Gastroesophageal sphincter (tissue), 4 donors: ENCODE results near the gene STRAP. TPM values are rescaled to one million over a fixed set of nuclear protein-coding genes. Genes with fewer than 3 reads are reported as not detected.
"Not testable (repeated sequence)": the region's sequence is repeated elsewhere in the genome, so short reads cannot be mapped to it uniquely, and the experiment has no call there.

Source experiments
- ATAC-seq: fragments of 150-250 bp; one replicate; pipeline ENCODE4 v1.9.1; 2016; ENCODE audit warnings: mild to moderate bottlenecking, moderate library complexity
- H3K27ac ChIP-seq, 4 donors: fragments of 200-600 bp; sonication (generic) in 3 of 4; 1 replicate in 3 of 4; 2 replicates in 1 of 4; pipeline ENCODE4 v1.5.1; 2016 to 2019
- H3K27me3 ChIP-seq: fragments of 200-600 bp; sonication (generic); one replicate; pipeline ENCODE4 v1.5.1; 2019
- H3K36me3 ChIP-seq, 2 donors: fragments of 200-600 bp; sonication (generic); one replicate each; pipeline ENCODE4 v1.5.1; 2019; ENCODE audit warnings: control low read depth in 1 of 2
- H3K4me1 ChIP-seq, 3 donors: fragments of 200-600 bp; sonication (generic); 1 replicate in 2 of 3; 2 replicates in 1 of 3; pipeline ENCODE4 v1.5.1; 2016 to 2019; ENCODE audit warnings: control low read depth in 2 of 3
- H3K4me3 ChIP-seq, 2 donors: fragments of 200-600 bp; sonication (generic); one replicate each; pipeline ENCODE4 v1.5.1; 2019; ENCODE audit warnings: mild to moderate bottlenecking in 1 of 2, moderate library complexity in 1 of 2
- H3K9me3 ChIP-seq, 3 donors: fragments of 200-600 bp; sonication (generic); one replicate each; pipeline ENCODE4 v1.5.1; 2017 to 2019; ENCODE audit warnings: control low read depth in 2 of 3
- EP300 ChIP-seq: sonication (generic); formaldehyde crosslinking; IDR thresholded peaks from one replicate; pipeline ENCODE4 v1.6.1; 2017; ENCODE audit warnings: antibody characterized with exemption, mild to moderate bottlenecking
- POLR2A ChIP-seq, 2 donors: fragments of 450-650 bp; IDR thresholded peaks; one replicate each; pipeline ENCODE4 v1.6.1; 2017; ENCODE audit warnings: antibody characterized with exemption in 2 of 2, mild to moderate bottlenecking in 2 of 2, moderate library complexity in 1 of 2
- POLR2AphosphoS5 ChIP-seq: sonication (generic); formaldehyde crosslinking; IDR thresholded peaks from one replicate; pipeline ENCODE4 v1.6.1; 2017; ENCODE audit warnings: antibody characterized with exemption
- WGBS, 2 donors: methylation state at CpG; one replicate each; pipeline ENCODE4 v1.1.5; 2018; ENCODE audit warnings: low coverage in 1 of 2; 5-methylcytosine and 5-hydroxymethylcytosine counted together
- total RNA-seq, 4 donors: library from RNA; depleted of rRNA; stranded (reverse); fragments of >200 nt; gene quantifications; one replicate each; pipeline ENCODE4 v1.1.0, GENCODE V29; 2016
- TF ChIP-seq, protein P1 (sequence below), 4 experiments: fragments of 200-600 bp in 2 of 4; fragments of 450-650 bp in 2 of 4; sonication (generic) in 1 of 4; IDR thresholded peaks; one replicate each; pipeline ENCODE4 v1.5.1; 2017 to 2019; ENCODE audit warnings: antibody characterized with exemption in 4 of 4, mild to moderate bottlenecking in 2 of 4, moderate library complexity in 2 of 4

STRAP gene
- total RNA-seq, 4 donors from 2014 or later: 63.0 to 97.7 (median 69.2) TPM

DNA sequence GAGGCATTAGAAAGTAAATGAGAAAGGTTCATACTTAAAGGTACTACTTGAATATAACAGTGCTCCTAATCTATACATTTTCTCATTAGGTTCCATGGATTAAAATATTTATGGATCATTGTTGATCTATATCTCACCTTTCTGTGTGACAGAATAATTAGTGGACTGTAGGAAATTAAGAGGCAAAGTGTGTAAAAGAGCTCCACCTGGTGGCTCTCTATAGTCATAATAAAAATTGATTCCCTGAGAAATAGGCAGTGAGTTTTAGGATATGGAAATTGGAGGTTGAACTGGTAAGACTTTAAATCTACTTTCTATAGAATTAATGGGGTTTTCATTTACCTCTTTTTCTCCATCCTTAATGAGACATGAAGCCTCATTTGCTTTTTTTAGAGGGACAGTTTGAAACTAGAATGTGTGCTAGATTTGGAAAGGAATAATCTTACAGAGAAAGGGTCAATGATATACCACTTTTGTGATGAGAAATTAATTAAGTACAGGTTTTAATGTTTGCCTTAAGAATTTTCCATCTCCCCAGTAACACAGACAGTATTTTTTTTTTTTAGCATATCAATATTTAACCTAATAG lies 17.2 kb downstream of the STRAP start:
- Histone ChIP-seq H3K4me3 (no peak overlapping the region), H3K4me1 (peaks cover 0 to 27% (median 0%) of the 10 kb centered on the region in 3 donors), H3K9me3 (no peaks in the 10 kb centered on the region), H3K27ac (peak overlapping the region in 1 of 4 donors; percentile 22), H3K27me3 (no peaks in the 10 kb centered on the region), H3K36me3 (peaks cover 3 to 80% of the 10 kb centered on the region in 2 donors)
- no peak for ATAC-seq
- TF ChIP-seq, protein P1, sequence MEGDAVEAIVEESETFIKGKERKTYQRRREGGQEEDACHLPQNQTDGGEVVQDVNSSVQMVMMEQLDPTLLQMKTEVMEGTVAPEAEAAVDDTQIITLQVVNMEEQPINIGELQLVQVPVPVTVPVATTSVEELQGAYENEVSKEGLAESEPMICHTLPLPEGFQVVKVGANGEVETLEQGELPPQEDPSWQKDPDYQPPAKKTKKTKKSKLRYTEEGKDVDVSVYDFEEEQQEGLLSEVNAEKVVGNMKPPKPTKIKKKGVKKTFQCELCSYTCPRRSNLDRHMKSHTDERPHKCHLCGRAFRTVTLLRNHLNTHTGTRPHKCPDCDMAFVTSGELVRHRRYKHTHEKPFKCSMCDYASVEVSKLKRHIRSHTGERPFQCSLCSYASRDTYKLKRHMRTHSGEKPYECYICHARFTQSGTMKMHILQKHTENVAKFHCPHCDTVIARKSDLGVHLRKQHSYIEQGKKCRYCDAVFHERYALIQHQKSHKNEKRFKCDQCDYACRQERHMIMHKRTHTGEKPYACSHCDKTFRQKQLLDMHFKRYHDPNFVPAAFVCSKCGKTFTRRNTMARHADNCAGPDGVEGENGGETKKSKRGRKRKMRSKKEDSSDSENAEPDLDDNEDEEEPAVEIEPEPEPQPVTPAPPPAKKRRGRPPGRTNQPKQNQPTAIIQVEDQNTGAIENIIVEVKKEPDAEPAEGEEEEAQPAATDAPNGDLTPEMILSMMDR (IDR thresholded peaks at IDR 0.05): peak; percentile 52 to 63 (median 57)
- TF ChIP-seq POLR2AphosphoS5 (no peak), EP300 (no peak), POLR2A (IDR thresholded peaks at IDR 0.05) (no peak)

DNA sequence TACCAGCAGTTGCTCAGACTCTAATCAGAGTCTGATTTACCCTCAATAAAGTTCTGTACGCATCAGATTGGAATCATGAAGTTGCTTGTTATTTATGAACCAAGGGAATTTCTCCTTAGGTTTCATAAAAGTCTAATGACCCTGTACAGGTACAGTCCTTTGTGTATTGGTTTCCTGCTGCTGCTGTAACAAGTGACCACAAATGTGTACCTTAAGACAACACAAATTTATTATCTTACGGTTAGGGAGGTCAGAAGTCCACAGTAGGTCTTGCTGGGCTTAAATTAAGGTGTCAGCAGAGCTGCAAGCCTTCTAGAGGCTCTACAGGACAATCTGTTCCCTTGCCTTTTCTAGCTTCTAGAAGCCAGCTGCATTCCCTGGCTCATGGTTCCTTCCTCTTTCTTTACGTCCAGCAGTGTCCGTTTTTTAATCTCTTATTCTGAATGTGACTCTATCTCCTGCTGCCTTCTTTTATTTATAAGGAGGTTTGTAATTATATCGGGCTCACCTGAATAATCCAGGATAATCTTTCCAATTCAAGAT lies 22.3 kb downstream of the STRAP start:
- ATAC-seq: peak; percentile 57
- Histone ChIP-seq H3K27ac (peak overlapping the region in 1 of 4 donors; percentile 13), H3K27me3 (no peaks in the 10 kb centered on the region), H3K9me3 (no peaks in the 10 kb centered on the region), H3K4me3 (no peak overlapping the region), H3K36me3 (peaks cover 0 to 76% of the 10 kb centered on the region in 2 donors), H3K4me1 (no peaks in the 10 kb centered on the region)
- TF ChIP-seq POLR2A (IDR thresholded peaks at IDR 0.05) (no peak), POLR2AphosphoS5 (no peak), EP300 (no peak)
- TF ChIP-seq, protein P1 (IDR thresholded peaks at IDR 0.05): no peak
- WGBS, 2 donors: 61 to 89% methylated on average over 3 to 5 of the region's 5 CpGs

DNA sequence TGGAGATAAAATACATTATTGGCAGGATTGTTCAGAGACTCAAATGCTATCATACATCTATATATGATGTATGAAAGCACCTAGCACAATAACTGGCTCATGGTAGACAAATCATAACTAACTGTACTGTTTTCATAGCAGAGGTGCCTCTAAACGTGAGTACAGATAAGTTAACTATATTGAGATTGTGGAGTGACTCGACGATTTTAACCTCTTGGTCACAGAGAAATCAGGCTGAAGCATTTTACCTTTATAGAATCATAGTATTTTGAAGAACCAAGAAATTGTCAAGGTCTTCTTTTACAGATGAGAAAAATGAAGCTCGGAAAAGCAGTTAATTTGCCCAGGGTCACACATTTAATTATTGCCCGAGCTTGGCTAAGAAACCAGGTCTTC lies 28.3 kb downstream of the STRAP start:
- Histone ChIP-seq H3K4me1 (peaks cover 0 to 44% (median 2%) of the 10 kb centered on the region in 3 donors), H3K9me3 (no peaks in the 10 kb centered on the region), H3K36me3 (peaks cover 0 to 17% of the 10 kb centered on the region in 2 donors), H3K27ac (peak overlapping the region in 3 of 4 donors; percentile 97 to 99 (median 97)), H3K27me3 (no peaks in the 10 kb centered on the region), H3K4me3 (peak overlapping the region; percentile 77 to 84)
- WGBS, 2 donors: 50 to 65% methylated on average over 2 to 5 of the region's 5 CpGs
- no peak for ATAC-seq
- TF ChIP-seq, protein P1 (IDR thresholded peaks at IDR 0.05): no peak
- TF ChIP-seq POLR2AphosphoS5: no peak
- TF ChIP-seq POLR2A (IDR thresholded peaks at IDR 0.05): no peak

DNA sequence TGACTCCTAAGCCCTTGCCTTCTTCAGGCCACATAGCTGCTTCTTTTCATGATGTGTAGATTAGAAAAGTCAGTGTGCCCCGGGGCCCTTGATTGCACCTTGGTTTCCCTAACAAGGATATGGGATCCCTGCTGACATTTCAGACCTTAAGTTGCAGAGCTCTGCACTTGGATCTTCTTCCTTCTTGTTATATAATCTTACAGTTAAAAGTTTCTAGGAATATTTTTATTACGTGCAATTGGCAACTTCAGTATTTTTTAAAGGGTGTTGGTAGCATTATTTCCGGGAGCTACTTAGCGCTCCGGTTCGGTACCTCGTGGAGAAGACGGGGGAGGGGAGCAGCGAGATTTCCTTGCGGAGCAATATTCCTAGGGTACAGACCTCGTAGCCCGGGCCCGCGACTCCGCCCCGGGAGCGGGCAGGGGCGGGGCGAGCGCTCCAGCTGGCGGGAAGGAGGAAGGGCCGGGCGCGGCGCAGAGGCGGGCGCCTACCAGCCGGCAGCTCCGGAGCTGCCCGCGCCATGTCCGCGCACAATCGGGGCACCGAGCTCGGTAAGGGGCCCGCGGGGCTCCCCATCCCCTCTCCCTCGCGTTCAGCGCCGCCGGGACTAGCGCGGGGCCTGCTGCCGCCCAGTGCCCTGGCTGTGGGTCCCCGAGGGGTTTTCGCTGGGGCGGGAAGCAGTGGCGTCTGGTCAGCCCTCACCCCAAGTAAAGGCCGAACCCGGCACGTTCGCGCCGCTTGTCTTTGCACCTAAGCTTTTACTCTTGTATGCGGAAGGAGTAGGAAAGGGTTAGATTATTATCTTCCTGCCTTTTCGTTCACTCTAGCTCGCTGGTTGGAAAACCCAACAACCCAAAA lies 28.9 kb downstream of the STRAP start, which contains the start of gene DERA:
Gene DERA (plus strand): TSS at position 469 of the 858 bp plus-strand sequence. CDS start 52 bp downstream, at position 521.
- H3K27ac ChIP-seq: peak within 1 kb of the TSS; percentile 87 to 99 (median 97)
- H3K36me3 ChIP-seq: peaks cover 0 to 11% of the 10 kb centered on the region in 2 donors
- WGBS, 2 donors: 0 to 1% methylated on average over 11 to 19 of the region's 59 CpGs
- H3K4me1 ChIP-seq: peaks cover 0 to 50% (median 2%) of the 10 kb centered on the region in 3 donors
- no peaks in the 10 kb centered on the region for H3K9me3 ChIP-seq
- peak; percentile 98 for ATAC-seq
- peak within 1 kb of the TSS; percentile 77 to 84 for H3K4me3 ChIP-seq
- peak; percentile 93 to 95 for TF ChIP-seq POLR2A (IDR thresholded peaks at IDR 0.05)
- TF ChIP-seq, protein P1 (IDR thresholded peaks at IDR 0.05): peak in 3 of 4 experiments; percentile 24 to 50 (median 35)
- TF ChIP-seq EP300: no peak
- peak; percentile 74 for TF ChIP-seq POLR2AphosphoS5
- no peaks in the 10 kb centered on the region for H3K27me3 ChIP-seq

DNA sequence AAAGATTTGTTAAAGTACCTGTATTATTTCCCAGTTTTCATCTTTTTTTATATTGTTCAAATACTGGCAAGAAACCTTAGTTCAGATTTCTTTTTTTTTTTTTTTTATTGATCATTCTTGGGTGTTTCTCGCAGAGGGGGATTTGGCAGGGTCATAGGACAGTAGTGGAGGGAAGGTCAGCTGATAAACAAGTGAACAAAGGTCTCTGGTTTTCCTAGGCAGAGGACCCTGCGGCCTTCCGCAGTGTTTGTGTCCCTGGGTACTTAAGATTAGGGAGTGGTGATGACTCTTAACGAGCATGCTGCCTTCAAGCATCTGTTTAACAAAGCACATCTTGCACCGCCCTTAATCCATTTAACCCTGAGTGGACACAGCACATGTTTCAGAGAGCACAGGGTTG lies 29.7 kb downstream of the STRAP start:
- H3K36me3 ChIP-seq, H3K9me3 ChIP-seq, H3K27me3 ChIP-seq, ATAC-seq: not testable (repeated sequence)
- peak overlapping the region; percentile 87 to 99 (median 97) for H3K27ac ChIP-seq
- H3K4me1 ChIP-seq: peaks cover 0 to 58% (median 2%) of the 10 kb centered on the region in 3 donors
- peak overlapping the region; percentile 77 to 84 for H3K4me3 ChIP-seq
- WGBS, 2 donors: 0% methylated on average over 2 to 3 of the region's 5 CpGs

DNA sequence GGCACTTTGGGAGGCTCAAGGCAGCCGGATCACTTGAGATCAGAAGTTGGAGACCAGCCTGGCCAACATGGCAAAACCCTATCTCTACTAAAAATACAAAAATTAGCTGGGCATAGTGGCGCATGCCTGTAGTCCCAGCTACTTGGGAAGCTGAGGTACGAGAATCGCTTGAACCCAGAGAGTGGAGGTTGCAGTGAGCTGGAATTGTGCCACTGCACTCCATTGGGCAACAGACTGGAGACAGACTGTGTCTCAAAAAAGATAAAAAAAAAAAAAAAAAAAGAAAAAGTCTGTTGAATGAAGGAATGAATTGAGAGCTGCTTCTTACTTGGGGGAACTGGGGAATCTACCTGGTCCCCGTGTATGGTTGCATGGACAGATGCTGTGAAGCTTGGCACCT lies 31.9 kb downstream of the STRAP start:
- H3K4me1 ChIP-seq: peaks cover 4 to 80% (median 13%) of the 10 kb centered on the region in 3 donors
- not testable (repeated sequence) for H3K4me3 ChIP-seq, ATAC-seq

More for the DNA sequence above, 31.9 kb downstream of the STRAP start:
- WGBS, 2 donors: 81 to 100% methylated on average over 1 to 2 of the region's 5 CpGs
- H3K36me3 ChIP-seq, H3K27ac ChIP-seq, H3K27me3 ChIP-seq, H3K9me3 ChIP-seq: not testable (repeated sequence)
